ENCODE data around the gene B3GALT4. TPM values are rescaled to one million over a fixed set of nuclear protein-coding genes. Genes with fewer than 3 reads are reported as not detected.

The B3GALT4 gene
- total RNA-seq, 3 donors from 2014 or later: 21.6 to 41.7 (median 24.2) TPM

DNA sequence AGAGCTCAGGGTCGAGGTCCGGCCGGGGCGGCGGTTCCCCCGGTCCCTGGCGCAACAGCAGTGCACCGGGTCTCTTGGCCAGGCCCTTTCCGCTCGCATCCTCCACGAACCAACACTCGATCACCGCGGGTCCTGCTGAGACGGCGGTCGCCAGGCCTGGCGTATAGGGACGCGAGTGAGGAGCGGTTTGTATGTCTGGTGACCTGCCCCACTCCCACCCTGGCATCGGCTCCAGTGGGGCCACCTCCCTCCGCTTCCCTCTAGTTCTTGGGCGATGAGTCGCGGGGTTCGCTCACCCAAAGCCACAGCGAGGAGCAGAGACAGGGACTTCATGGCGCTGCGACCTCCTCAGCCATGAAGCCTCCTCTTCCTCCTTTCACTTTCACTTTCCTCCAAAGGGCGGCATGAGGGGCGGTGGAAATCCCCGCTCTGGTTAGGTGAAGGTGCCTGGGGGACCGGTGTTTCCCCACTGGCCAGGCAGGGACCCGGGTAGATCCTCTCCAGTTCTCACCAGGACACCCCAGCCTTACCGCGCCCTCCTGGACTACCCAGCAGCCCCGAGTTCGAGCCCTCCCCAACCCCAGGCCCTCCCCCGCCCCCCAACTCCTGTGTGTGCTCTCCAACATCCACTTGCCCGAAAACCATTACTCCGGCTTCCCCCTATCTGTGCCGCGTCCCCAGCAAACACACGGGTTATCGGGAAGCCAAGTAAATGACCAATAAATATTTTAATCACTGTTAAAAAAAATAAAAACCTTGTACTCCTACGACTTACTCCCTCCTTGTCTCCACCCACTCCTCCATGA is 37.0 kb downstream of the B3GALT4 start, which contains the start of gene TAPBP:
Gene TAPBP, minus strand, starts transcription at position 370 of the 806 bp plus-strand sequence. Its CDS starts 37 bp downstream, at position 333.
- Histone ChIP-seq H3K9me3 (no peaks in the 10 kb centered on the region), H3K36me3 (ENCODE audit: low read depth) (no peaks in the 10 kb centered on the region), H3K4me1 (ENCODE audit: low read depth) (peaks cover 31% of the 10 kb centered on the region), H3K4me3 (peak within 1 kb of the TSS; percentile 62)
- intact Hi-C loops (cut with DNase I, micrococcal nuclease): no loop called here
- ATAC-seq (peak; percentile 43), DNase-seq (peak; percentile 77 to 86 (median 79))
- TF ChIP-seq, protein P1, sequence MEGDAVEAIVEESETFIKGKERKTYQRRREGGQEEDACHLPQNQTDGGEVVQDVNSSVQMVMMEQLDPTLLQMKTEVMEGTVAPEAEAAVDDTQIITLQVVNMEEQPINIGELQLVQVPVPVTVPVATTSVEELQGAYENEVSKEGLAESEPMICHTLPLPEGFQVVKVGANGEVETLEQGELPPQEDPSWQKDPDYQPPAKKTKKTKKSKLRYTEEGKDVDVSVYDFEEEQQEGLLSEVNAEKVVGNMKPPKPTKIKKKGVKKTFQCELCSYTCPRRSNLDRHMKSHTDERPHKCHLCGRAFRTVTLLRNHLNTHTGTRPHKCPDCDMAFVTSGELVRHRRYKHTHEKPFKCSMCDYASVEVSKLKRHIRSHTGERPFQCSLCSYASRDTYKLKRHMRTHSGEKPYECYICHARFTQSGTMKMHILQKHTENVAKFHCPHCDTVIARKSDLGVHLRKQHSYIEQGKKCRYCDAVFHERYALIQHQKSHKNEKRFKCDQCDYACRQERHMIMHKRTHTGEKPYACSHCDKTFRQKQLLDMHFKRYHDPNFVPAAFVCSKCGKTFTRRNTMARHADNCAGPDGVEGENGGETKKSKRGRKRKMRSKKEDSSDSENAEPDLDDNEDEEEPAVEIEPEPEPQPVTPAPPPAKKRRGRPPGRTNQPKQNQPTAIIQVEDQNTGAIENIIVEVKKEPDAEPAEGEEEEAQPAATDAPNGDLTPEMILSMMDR (IDR thresholded peaks at IDR 0.05): no peak

GRCh38 chr6:33314515-33314942 is 37.6 kb downstream of the B3GALT4 start:
- intact Hi-C loops (cut with DNase I, micrococcal nuclease): no loop called here
- Histone ChIP-seq H3K4me3 (peak overlapping the region; percentile 62), H3K4me1 (ENCODE audit: low read depth) (peaks cover 31% of the 10 kb centered on the region), H3K36me3 (ENCODE audit: low read depth) (no peaks in the 10 kb centered on the region), H3K9me3 (no peaks in the 10 kb centered on the region)
- peak; percentile 63 for ATAC-seq
- DNase-seq: peak; percentile 68 to 82 (median 77)
- TF ChIP-seq, protein P1 (IDR thresholded peaks at IDR 0.05): no peak

DNA sequence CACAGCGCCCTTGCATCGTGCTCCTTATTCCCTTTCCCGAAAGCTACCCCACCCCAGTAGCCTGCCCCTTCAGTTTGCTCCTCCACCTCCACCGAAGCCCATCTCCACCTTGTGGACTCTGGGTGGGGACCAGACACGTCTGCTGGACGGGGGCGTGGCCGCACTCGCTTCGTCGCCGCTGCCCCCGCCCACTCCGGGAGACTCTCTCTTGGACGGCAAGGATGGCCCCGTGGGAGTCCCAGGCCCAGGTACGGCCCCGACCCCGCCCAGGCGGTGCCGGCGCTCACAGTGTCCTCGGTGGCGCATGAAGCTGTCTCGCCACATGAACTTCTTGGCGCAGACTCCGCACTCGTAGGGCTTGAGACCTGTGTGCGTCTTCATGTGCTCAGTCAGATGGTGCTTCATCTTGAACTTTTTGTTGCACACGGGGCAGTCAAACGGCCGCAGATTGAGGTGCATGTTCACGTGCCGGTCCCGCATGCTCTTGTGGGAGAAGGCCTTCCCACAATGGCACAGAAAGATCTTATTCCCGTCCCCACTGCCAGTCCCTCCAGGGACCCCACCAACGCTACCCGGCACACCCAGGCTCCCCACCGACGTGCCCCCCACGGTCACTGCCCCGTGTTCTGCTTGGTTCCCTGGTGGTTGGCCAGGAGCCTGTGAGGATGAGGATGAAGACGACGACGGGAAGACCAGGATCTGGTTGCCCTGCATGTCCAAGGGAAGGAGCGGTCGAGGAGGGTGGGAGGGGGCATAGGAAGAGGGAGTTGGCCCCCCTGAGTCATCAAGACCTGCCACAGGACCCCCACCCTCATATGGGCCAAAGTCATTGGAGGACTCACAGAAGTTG is 38.2 kb downstream of the B3GALT4 start:
- TF ChIP-seq, protein P1 (IDR thresholded peaks at IDR 0.05): no peak
- ATAC-seq (peak; percentile 51), DNase-seq (peak; percentile 86 to 88 (median 88))
- Histone ChIP-seq H3K4me1 (ENCODE audit: low read depth) (peaks cover 31% of the 10 kb centered on the region), H3K36me3 (ENCODE audit: low read depth) (no peaks in the 10 kb centered on the region), H3K4me3 (no peak overlapping the region), H3K9me3 (no peaks in the 10 kb centered on the region)
- intact Hi-C loops (cut with DNase I, micrococcal nuclease): no loop called here

- Histone ChIP-seq H3K4me1 (ENCODE audit: low read depth) (peaks cover 32% of the 10 kb centered on the region), H3K9me3 (no peaks in the 10 kb centered on the region), H3K36me3 (ENCODE audit: low read depth) (no peaks in the 10 kb centered on the region), H3K4me3 (no peak overlapping the region)
- peak in 1 of 3 donors; percentile 59 for DNase-seq
- no peak for ATAC-seq
- TF ChIP-seq, protein P1 (IDR thresholded peaks at IDR 0.05): no peak
- intact Hi-C loops (cut with DNase I, micrococcal nuclease): no loop called here
Measured at GRCh38 chr6:33315793-33316602, 39.1 kb downstream of the B3GALT4 start.
